Measurements from ENCODE around the gene GTSE1. TPM values are rescaled to one million over a fixed set of nuclear protein-coding genes. Genes with fewer than 3 reads are reported as not detected.

Gene GTSE1
- total and polyA plus RNA-seq, 2 of the 13 experiments (the other 11 are each of a cell fraction or from before 2014, with no cell fraction given), result 10.7 to 13.5 TPM

DNA sequence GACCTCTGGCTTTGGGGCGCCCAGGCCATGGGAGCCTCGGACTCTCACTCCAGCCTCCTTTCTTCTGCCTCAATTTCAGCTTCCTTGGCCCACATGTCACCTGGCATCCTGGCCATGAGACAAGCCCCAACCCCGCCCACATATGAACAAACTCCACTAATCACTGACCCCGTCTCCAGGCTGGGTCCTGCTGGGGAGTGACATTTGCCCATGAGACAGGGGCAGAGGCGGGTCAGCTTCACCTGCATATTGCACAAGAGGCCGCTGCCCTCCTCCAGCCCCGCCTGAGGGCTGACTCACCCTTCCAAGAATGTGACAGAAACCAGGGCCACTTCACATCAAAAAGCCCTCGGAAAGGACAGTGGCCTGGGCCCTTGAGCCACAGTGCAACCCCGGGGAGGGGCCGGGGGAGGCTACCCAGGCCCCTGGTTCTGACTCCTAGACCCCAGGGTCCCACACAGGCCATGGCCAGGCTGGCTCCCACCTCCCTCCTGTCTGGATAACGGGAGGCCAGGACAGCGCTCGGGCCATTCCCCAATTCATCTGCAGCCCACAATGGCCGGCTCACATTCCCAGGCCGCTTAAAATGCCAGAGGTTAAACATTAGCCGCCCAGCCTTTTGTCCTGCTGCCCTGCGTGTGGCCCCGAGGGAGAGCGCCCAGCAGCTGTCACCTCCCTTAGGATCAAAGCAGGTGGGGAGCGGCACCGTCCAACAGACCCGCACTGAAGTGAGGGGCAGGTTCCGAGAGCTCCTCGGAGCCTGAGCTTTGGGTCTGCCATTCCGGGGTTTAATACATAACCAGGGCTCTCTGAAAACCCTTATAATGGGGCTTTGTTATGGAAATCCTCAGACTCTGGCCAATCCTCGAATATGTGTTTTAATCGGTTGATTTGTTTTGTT is 81.1 kb downstream of the GTSE1 start (continued):
- TF ChIP-seq U2AF1 (optimal IDR thresholded peaks at IDR 0.05; ENCODE audit: low read depth, low read length) (peak; percentile 73), ZNF703 (CRISPR knock-in tag; IDR thresholded peaks at IDR 0.05; ENCODE audit: borderline replicate concordance) (peak; percentile 81; the same call in 1 of the 2 replicates), NCOA2 (CRISPR knock-in tag; IDR thresholded peaks at IDR 0.05) (peak; percentile 90), RAD21 (CRISPR knock-in tag; IDR thresholded peaks at IDR 0.05) (no peak; the same call in 1 of the 2 replicates), ZNF557 (CRISPR knock-in tag; IDR thresholded peaks at IDR 0.05) (peak; percentile 69; the same call in 1 of the 2 replicates), SNAPC2 (CRISPR knock-in tag; IDR thresholded peaks at IDR 0.05) (peak; percentile 75; the same call in 1 of the 2 replicates), YY1 (IDR thresholded peaks at IDR 0.05; ENCODE audit: insufficient read depth, insufficient replicate concordance, low read depth, low read length) (peak; percentile 47), ARNT2 (CRISPR knock-in tag; IDR thresholded peaks at IDR 0.05; ENCODE audit: low read depth) (no peak), SIX1 (CRISPR knock-in tag; IDR thresholded peaks at IDR 0.05; ENCODE audit: borderline replicate concordance) (no peak; the same call in 1 of the 2 replicates), ZNF7 (CRISPR knock-in tag; IDR thresholded peaks at IDR 0.05) (no peak), HMG20B (CRISPR knock-in tag; conservative IDR thresholded peaks at IDR 0.05) (peak; percentile 86), ZFP41 (CRISPR knock-in tag; IDR thresholded peaks at IDR 0.05; ENCODE audit: borderline replicate concordance) (no peak), HES4 (CRISPR knock-in tag; IDR thresholded peaks at IDR 0.05; ENCODE audit: borderline replicate concordance) (no peak), EED (CRISPR knock-in tag; IDR thresholded peaks at IDR 0.05) (no peak), GATAD1 (CRISPR knock-in tag; IDR thresholded peaks at IDR 0.05) (peak; percentile 64), GPN1 (CRISPR knock-in tag; IDR thresholded peaks at IDR 0.05; ENCODE audit: borderline replicate concordance) (no peak), SRF (IDR thresholded peaks at IDR 0.05; ENCODE audit: low read depth, low read length) (peak; percentile 59; the same call in 1 of the 2 replicates), SP4 (CRISPR knock-in tag; IDR thresholded peaks at IDR 0.05) (peak; percentile 47; the same call in 1 of the 2 replicates), MZF1 (CRISPR knock-in tag; IDR thresholded peaks at IDR 0.05; ENCODE audit: borderline replicate concordance) (no peak), THAP11 (CRISPR knock-in tag; IDR thresholded peaks at IDR 0.05) (peak; percentile 42; the same call in 1 of the 2 replicates), AGO2 (optimal IDR thresholded peaks at IDR 0.05; ENCODE audit: low read depth, low read length) (peak; percentile 3), ZNF577 (CRISPR knock-in tag; IDR thresholded peaks at IDR 0.05; ENCODE audit: borderline replicate concordance, low read depth) (no peak), ZNF3 (CRISPR knock-in tag; IDR thresholded peaks at IDR 0.05) (no peak), ZNF615 (CRISPR knock-in tag; IDR thresholded peaks at IDR 0.05; ENCODE audit: borderline replicate concordance) (no peak), IKZF4 (CRISPR knock-in tag; IDR thresholded peaks at IDR 0.05; ENCODE audit: borderline replicate concordance, low read depth, not compliant biosample characterization) (peak; percentile 63)
- TF ChIP-seq, protein P1, sequence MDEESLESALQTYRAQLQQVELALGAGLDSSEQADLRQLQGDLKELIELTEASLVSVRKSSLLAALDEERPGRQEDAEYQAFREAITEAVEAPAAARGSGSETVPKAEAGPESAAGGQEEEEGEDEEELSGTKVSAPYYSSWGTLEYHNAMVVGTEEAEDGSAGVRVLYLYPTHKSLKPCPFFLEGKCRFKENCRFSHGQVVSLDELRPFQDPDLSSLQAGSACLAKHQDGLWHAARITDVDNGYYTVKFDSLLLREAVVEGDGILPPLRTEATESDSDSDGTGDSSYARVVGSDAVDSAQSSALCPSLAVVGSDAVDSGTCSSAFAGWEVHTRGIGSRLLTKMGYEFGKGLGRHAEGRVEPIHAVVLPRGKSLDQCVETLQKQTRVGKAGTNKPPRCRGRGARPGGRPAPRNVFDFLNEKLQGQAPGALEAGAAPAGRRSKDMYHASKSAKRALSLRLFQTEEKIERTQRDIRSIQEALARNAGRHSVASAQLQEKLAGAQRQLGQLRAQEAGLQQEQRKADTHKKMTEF (CRISPR knock-in tag; IDR thresholded peaks at IDR 0.05), result peak; percentile 97
- TF ChIP-seq, protein P2, sequence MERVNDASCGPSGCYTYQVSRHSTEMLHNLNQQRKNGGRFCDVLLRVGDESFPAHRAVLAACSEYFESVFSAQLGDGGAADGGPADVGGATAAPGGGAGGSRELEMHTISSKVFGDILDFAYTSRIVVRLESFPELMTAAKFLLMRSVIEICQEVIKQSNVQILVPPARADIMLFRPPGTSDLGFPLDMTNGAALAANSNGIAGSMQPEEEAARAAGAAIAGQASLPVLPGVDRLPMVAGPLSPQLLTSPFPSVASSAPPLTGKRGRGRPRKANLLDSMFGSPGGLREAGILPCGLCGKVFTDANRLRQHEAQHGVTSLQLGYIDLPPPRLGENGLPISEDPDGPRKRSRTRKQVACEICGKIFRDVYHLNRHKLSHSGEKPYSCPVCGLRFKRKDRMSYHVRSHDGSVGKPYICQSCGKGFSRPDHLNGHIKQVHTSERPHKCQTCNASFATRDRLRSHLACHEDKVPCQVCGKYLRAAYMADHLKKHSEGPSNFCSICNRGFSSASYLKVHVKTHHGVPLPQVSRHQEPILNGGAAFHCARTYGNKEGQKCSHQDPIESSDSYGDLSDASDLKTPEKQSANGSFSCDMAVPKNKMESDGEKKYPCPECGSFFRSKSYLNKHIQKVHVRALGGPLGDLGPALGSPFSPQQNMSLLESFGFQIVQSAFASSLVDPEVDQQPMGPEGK (CRISPR knock-in tag; IDR thresholded peaks at IDR 0.05), result peak; percentile 82

Data from HepG2 (cell line).